Activated CD4-positive, alpha-beta T cell treated with anti-CD3 and anti-CD28 coated beads for 24 hours (primary cell): ENCODE measurements around the gene SMAP2.
"Not testable (repeated sequence)": the region's sequence is repeated elsewhere in the genome, so short reads cannot be mapped to it uniquely, and the experiment has no call there.

ENCODE experiments used
- DNase-seq, 2 donors: peaks; one replicate each; pipeline ENCODE4 v3.0.0-alpha.2; 2020; ENCODE audit warnings: low read depth in 2 of 2

Gene SMAP2

DNA sequence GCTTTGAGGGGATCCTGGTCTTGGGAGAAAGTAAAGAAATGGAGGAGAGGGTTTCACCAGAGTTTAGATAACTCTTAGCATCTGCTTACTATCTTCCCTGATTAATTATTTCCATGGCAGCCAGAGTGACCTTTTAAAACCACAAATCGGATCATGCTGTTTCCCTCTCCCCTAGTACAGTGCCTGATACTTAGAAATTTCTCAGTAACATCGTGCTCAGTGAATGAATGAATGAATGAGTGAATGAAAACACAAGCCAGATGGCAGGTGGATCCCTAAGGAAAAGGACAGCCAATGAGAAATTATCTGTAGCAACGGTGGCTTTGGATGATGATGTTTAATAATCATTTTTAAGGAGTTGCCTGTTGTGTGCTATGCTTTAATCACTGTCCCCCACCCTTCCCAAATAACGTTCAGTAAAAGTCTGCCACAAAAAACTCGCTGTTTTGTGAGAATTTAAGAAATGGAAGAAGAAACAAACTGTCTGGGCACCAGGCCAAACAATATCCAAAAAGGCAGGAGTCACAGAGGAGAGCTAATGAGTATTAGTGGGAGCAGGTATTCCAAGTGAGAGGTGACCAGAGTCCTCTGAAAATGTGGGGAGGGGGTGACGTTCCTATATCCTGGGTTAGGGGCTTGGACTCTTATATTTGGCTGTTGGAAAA lies 737 bp upstream of the SMAP2 start:
- DNase-seq, result no peak

DNA sequence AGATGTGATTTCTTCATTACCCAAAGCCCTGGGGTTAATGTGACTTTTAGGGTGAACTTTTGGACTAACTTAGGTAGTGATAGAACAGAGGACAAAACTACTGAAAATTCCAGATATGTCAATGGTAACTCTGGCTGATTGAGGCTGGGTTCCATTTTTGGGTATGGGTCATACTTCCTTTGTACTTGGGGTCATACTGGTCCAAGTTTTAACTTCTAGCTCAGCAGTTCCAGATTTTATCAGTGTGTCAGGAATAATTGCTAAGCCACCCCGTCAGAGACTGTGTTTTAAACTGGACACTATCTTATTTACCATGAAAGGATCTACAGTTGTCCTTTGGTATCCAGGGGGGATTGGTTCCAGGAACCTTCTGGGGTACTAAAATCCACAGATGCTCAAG lies 4.0 kb downstream of the SMAP2 start:
- DNase-seq, result no peak

DNA sequence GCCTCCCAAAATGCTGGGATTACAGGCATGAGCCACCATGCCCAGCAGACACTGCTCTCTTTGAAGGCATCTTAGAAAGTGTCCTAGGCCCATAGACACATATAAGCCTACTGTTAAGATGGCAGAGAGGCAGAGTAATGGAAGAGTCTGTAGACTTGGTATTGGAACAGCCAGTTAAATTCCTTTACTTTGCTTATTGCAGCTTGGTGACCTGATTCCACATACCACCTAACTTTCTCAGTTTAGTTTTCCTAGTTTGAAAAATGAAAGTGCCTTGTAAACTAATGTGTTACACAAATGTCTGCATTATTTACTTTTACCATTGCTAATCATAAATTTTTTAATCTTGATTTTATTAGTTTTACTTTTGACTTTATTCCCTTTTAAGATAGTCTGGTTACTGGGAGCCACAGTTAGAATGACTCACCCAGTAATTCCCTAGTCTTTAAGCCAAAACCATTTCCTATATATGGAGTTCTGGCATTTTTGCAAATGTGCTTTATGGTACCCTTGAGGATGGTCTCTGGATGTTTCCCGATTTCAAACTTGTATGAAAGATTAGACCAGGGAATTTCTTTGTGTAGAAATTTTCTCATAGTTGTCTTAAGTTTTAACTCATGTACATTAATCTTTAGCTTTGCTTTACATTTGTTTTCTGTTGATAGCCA lies 6.4 kb downstream of the SMAP2 start:
- DNase-seq, result no peak

DNA sequence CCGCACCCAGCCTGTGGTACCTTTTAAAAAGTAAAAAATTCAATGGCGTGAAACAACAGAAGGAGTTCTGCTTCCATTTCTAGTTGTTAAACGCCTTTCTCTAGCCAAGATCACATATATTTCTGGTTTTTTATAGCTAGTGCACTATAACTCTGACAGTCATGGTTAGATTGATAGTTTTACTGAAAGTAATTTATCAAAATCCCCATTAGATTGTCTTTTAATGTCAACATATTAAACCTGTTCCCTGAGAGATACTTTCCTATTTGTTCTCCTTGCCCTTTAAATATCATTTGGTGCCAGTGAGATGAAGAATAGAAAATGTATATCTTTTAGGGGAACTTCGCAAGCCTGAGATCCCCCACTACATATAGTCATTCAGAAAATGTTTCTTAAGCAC lies 7.3 kb downstream of the SMAP2 start:
- DNase-seq, result no peak

DNA sequence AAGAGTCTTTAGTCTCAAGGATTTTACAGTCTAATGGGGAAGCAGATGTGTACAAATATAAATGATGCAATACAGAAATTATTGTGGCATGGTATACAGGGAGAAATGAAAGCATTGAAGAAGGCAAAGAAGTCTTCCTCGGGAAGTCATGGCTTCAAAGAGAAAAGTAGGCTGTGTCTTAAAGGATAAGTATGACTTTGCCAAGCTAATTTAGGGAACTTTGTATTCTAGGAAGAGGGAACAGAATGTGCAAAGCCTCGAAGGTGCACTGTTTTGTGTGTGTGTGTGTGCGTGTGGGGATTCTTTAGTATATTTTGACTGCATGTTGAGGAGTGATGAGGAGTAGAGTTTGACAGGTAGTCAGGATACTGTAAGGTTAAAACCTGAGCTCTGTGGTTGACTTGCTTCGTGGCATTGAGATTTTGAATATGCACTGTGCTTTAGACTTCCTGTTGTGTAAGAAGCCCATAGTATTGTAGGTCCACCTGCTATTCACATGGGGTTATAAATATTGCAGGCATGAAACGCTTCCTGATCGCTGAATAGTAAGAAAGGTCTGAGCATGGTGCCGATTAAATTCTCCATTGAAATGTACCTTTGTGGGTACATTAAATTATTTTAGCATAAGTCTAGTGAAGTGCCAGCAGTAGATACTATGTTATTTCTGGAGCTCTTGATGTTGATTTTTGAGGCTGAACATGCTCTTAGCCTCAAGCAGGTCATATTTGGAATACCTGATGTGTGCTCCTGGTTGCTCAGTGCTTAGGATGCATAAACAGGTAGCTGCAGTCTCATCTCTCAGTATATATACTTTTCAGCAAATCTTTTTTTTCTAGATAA lies 8.0 kb downstream of the SMAP2 start:
- DNase-seq, result no peak

DNA sequence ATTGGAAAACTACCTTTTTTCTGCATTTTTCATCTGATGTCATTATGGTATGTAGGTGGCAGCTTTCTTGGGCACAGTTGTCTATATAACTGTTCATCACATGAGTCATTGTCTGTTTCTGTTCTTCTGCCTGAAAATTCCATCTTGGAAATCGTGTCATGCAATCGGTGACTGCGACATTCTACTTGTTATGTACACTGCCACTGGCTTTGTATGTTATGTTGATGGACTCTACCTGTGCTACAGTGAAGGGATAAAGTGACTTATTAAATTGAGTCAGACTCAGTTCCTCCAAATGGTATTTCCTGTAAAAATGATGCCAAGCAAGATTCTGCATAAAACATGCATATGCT lies 8.6 kb downstream of the SMAP2 start:
- no peak for DNase-seq

DNA sequence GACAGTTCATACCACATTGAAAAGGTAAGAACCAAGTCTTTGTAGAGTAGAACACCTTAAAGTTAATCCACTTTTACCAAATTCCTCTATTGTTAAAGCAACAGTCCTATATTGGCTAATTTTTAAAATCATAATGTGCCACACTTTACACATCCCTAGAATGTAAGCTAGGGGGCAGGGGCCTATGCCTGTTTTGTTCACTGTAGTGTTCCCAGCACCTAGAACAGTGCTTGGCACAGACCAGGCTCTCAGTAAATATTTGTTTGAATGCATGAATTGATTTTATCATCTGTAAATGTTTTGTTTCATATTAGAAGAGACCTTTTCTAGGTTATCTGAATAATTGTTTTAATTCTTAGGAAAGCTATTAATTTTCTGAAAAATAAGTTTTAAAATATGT lies 9.1 kb downstream of the SMAP2 start:
- DNase-seq, result no peak

DNA sequence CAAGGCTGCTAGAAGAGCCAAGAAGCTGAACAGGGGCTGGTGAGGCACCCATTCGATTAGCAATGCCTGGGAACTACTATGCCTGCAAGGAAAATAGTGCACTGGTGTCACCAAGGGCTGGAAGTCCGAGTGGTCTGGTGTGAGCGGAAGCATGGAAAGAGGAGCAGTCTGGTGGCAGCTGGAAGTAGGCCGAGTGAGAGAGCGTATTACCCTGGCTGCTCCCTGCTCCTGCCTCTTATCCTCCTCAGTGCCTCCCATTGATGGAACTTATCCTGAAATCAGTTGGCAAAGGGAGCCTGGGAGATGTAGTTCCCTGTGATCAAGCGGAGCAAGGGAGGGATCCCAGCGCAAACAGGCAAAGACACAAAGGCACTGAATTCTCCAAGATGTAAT lies 9.6 kb downstream of the SMAP2 start:
- no peak for DNase-seq

DNA sequence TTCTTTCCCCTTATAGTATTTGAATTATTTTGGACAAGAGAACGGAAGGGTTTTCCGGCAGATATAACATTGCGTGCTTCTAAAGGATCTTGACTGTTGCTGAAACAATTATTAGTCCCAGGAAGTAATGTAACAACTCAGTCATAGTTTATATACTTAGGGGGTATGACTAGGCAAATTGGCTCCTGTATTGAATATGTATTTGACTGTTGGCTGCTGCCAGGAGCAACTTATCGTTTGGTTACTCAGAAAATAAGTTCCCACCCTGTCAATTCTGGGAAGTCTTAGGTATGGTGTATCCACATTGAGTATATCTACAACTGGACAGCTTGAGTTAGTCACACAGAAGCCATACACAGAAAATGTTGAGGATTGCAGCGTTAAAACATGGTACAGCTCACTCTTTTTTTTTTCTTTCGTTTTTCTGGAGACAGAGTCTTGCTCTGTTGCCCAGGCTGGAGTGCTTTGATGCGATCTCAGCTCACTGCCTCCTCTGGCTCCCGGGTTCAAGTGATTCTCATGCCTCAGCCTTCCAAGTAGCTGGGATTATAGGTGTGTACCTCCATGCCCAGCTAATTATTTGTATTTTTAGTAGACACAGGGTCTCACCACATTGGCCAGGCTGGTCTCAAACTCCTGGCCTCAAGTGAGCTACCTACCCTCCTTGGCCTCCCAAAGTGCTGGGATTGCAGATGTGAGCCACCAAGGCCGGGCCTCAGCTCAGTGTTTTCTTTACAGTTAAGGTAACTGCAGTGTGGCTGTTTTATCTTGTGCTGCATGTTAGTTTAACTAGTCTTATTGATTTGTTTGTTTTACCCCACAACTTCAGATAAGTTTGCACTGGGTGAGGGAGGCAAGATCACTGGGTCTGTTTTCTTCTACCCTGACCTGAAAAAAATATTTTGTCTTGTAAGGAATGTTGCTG lies 10.2 kb downstream of the SMAP2 start:
- no peak for DNase-seq

DNA sequence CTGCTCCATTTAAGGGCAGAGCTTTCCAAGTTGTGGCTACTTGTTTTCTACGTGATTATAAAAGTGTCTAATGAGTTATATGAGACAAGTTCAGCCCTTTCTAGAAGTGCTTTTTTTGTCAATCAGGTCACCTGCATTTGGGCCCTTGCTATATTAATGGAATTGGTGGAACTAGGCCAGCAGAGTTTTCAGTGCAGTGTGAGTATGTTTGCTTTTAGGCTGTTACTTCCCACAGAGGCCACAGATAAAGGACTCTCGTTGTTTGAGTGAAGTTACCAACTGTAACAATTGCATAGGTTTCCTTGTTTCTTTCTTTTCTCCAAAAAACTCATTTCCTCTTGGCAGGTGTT lies 10.9 kb downstream of the SMAP2 start:
- DNase-seq, result no peak

DNA sequence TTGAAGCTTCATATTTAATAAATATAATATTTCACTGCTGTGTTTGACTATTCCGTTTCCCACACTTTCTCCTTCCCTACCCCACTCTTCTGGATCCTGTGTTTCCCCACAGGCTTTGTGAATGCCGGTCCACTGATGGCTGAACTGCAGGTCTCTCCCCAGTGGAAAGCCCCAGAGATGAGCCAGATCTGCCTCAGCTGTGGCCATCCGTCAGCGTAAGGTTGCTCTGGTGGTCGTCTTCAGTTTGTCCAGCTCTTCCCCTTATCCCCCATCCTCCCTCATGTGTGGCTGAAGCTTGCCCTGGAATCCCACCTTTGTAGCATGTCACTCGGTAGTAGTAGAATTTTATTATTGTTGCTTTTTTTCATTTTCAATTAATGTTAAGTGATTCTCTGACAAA lies 11.4 kb downstream of the SMAP2 start:
- no peak for DNase-seq

DNA sequence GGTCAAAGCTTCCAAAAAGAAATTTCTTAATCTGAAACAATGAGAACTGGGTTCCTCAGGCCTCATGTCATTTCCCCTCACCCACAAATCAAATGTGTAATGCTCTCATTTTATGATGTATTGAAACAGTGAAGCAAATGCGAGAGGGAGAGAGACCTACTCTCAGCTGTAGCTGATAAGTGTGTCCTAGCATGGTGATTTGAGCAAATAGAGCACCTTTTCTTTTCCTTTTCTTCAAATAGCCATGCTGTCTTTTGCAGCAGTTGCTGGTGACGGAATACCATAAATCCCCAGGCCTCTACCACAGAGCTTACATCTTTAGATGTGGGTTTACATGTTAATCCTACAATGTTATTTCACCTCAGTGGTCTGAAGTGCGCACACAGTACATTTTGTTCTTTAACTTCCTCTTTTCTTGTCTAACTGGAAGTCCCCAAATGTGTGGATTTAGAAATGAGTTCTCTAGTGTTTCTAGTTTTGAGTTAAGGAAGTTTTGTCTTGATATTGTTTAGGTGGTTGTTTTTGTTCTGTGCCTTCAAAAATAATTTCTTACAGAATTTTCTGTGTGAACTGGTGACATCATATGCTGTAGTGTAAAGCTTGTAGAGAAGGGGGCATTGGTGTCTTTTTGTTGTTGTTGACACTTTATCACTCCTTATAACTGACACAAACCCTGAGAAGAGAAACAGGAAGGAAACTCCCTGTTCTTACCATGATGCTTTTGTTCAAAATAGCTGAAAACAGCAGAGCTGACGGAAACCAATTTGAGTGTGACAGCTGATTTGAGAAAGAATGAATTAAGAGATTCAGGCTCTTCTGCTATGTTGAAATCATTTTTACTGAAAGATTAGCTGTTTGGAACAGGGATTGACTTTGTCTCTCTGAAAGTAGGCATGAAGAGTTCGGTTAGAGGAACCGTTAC lies 12.2 kb downstream of the SMAP2 start:
- DNase-seq, result no peak

DNA sequence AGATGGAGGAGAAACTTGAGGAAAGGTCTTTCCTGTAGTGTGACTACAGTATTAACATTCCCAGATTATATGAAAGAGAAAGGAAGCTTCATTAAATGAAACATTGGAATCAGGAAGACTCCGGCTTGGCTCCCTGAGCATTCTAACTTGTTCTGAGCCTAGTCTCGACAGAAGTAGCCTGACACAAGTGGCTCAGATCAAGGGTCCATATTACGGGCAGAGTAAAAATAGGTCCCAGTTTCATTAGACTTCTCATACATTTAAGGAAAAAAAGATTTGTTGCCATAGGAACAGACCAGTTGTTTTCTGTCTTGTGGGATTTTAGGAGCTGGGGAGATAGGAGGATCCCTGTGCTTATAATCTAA lies 12.8 kb downstream of the SMAP2 start:
- no peak for DNase-seq

DNA sequence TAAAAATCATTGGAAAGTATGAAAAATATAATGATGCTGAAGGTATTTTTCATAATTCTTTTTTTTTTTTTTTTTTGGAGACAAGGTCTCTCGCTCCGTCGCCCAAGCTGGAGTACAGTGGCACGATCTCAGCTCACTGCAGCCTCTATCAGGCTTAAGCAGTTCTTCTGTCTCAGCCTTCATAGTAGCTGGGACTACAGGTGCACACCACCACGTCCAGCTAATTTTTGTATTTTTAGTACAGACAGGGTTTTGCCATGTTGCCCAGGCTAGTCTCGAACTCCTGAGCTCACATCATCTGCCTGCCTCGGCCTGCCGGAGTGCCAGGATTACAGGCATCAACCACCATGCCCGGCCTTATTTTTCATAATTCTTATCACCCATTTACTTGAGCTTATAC lies 13.3 kb downstream of the SMAP2 start:
- DNase-seq, result no peak

DNA sequence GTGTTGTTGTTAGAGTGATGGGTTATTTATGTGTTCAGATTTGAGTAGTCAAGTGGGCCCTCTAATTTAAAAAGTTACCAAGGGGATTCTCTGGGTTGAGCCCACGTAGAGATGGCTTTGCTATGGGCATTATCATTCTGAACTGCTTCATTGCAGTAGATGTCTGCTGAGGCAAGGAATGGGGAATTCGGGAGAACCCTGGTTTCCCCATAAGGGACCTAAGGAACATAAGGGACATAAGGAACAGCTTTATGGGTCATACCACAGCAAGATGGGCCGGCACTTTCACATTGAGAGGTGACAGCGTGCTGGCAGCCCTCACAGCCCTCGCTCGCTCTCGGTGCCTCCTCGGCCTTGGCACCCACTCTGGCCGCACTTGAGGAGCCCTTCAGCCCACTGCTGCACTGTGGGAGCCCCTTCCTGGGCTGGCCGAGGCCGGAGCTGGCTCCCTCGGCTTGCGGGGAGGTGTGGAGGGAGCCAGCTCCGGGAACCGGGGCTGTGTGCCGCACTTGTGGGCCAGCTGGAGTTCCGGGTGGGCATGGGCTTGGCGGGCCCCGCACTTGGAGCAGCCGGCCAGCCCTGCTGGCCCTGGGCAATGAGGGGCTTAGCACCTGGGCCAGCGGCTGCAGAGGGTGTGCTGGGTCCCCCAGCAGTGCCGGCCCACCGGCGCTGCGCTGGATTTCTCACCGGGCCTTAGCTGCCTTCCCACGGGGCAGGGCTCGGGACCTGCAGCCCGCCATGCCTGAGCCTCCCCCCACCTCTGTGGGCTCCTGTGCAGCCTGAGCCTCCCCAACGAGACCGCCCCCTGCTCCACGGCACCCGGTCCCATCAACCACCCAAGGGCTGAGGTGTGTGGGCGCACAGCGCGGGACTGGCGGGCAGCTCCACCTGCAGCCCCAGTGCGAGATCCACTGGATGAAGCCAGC lies 14.1 kb downstream of the SMAP2 start:
- not testable (repeated sequence) for DNase-seq

DNA sequence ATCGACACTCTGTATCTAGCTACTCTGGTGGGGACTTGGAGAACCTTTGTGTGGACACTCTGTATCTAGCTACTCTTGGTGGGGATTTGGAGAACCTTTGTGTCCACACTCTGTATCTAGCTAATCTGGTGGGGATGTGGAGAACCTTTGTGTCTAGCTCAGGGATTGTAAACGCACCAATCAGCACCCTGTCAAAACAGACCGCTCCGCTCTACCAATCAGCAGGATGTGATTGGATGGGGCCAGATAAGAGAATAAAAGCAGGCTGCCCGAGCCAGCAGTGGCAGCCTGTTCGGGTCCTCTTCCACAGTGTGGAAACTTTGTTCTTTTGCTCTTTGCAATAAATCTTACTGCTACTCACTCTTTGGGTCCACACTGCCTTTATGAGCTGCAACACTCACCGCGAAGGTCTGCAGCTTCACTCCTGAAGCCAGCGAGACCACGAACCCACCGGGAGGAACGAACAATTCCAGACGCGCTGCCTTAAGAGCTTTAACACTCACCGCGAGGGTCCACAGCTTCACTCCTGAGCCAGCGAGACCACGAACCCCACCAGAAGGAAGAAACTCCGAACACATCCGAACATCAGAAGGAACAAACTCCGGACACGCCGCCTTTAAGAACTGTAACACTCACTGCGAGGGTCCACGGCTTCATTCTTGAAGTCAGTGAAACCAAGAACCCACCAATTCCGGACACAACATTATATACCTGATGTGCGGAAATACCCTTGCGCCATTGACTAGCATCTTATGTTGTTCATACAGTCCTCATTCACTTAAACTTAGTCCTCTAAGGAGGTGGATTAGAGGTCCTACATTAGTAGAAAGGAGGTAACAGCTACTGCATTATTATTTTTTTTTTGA lies 15.2 kb downstream of the SMAP2 start:
- DNase-seq, result not testable (repeated sequence)

DNA sequence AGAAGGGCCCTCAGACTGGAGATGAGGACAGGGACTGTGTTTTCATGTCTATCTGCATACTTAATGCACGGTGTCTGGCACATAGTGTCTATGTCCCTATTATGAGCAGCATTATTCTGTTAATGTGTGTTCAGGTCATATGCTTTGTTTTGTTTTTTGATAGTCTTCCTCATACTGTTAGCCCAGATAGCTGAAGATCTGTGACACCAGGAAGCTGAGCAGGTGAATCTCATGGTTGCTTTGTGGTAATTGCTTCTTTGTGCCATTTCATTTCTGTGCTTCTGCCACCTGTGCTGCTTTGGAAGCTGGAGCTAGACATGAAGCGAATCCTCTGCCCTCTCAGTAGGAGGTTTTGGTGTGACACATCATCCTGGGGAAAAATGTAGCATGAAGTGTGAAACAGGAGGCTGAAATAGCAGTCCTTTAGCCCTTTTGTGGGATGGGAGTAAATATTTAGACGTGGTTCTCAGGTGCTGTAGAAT lies 15.8 kb downstream of the SMAP2 start:
- DNase-seq, result no peak

DNA sequence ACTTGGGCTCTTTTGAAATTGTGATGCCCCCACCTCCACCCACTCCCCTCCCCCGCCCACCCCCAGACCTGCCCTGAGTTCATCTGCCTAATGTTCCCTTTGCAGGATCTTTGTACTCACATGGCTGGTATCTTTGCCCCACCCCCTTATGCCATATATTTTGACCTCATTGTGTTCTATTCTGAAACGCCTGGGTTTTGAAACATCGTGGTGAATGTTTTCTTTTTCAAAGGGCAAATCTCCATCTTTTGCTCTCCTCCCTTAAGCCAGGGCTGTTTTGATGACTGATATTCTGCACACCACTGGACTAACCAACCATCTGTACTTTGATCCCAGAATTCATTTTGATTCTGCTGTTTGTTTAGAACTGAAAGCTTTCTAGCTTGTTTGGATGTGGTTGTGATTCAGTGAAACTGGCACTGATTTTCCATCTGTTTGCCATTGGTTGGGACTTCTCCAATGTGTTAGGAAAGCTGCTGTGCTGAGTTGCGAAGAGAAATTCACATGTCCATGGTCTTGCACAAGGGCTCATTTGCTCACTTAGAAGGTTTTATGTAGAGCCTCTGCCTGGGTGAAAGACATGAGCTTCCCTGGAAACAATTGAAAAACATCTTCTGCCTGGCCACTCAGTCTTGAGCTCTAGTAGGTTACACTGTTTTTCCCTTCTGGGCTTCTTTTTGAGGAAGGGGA lies 16.5 kb downstream of the SMAP2 start:
- no peak for DNase-seq
